HepG2 (cell line): ENCODE results near the gene ADGRD1. TPM values are rescaled to one million over a fixed set of nuclear protein-coding genes. Genes with fewer than 3 reads are reported as not detected.

Experiments
- ATAC-seq: fragments of 200-7000 bp; cut with Tn5 transposase; 3 replicates; pipeline ENCODE4 v1.9.1; 2020; ENCODE audit warnings: mild to moderate bottlenecking, moderate library complexity
- BruUV-seq: library from RNA; stranded (reverse); fragments of 400-500 nt; replicated peaks from 2 replicates; lab custom pipeline; 2021; lab: Mats Ljungman, UMichigan
- CTCF ChIA-PET: fragments of 300-600 bp; formaldehyde crosslinking; extraction: SDS; loops from one replicate; lab custom pipeline; 2021; ENCODE audit warnings: low total read pairs, inconsistent platforms, low intra/inter-chr PET ratio; lab: Yijun Ruan, JAX
- POLR2A ChIA-PET: fragments of 350-600 bp; sonication (Branson Sonifier 250); formaldehyde crosslinking; loops from one replicate; lab custom pipeline; 2020; ENCODE audit warnings: antibody characterized with exemption, inconsistent platforms; lab: Yijun Ruan, JAX
- DNase-seq: peaks from one replicate; pipeline ENCODE4 v3.0.0-alpha.2; 2015; ENCODE audit warnings: low spot score
- FAIRE-seq: peaks from 3 replicates; lab custom pipeline; 2011; peaks lifted over from hg19 to GRCh38; lab: Jason Lieb, UNC
- H2AFZ ChIP-seq: one replicate; pipeline ENCODE4 v1.6.1; 2011; ENCODE audit warnings: low read length, inconsistent platforms
- H3K27ac ChIP-seq: fragments of 300-600 bp; 3 replicates; pipeline ENCODE4 v1.8.0; 2011; ENCODE audit warnings: mixed run types, mild to moderate bottlenecking, mixed read lengths, low read length, inconsistent platforms; ENCODE audit not compliant: insufficient read depth; ENCODE audit errors: extremely low read length
- H3K27me3 ChIP-seq, 2 experiments: fragments of 200-600 bp in 1 of 2; 2 replicates in 1 of 2; 3 replicates in 1 of 2; pipeline versions ENCODE4 v1.6.0 to v1.8.0; 2011; ENCODE audit warnings: low read length in 2 of 2, mild to moderate bottlenecking in 2 of 2, moderate library complexity in 2 of 2, inconsistent platforms in 1 of 2; ENCODE audit not compliant: insufficient read depth in 2 of 2, control insufficient read depth in 1 of 2
- H3K36me3 ChIP-seq, 2 experiments: fragments of 200-600 bp in 1 of 2; replicated peaks in 1 of 2; 2 replicates in 1 of 2; 3 replicates in 1 of 2; pipeline versions ENCODE4 v1.5.1 to v1.8.0; 2011; ENCODE audit warnings: low read length in 2 of 2, inconsistent platforms in 1 of 2; ENCODE audit not compliant: insufficient read depth in 2 of 2, control insufficient read depth in 1 of 2
- H3K4me1 ChIP-seq: 2 replicates; pipeline ENCODE4 v1.5.1; 2012; ENCODE audit warnings: low read length, inconsistent platforms; ENCODE audit not compliant: insufficient read depth
- H3K4me2 ChIP-seq: 2 replicates; pipeline ENCODE4 v1.6.0; 2011; ENCODE audit warnings: low read depth, low read length, inconsistent platforms
- H3K4me3 ChIP-seq, 3 experiments: fragments of 200-600 bp in 1 of 3; sonication (generic), shearing (Covaris generic) in 1 of 3; replicated peaks in 1 of 3; 2 replicates each; pipeline ENCODE4 v1.5.1; 2011 to 2016; ENCODE audit warnings: low read length in 3 of 3, inconsistent platforms in 2 of 3, low read depth in 2 of 3, mild to moderate bottlenecking in 2 of 3, control low read depth in 1 of 3, mixed read lengths in 1 of 3; ENCODE audit not compliant: insufficient read depth in 1 of 3
- H3K79me2 ChIP-seq: one replicate; pipeline ENCODE4 v1.6.1; 2011; ENCODE audit warnings: low read length, inconsistent platforms; ENCODE audit not compliant: insufficient read depth
- H3K9ac ChIP-seq: 2 replicates; pipeline ENCODE4 v1.6.0; 2011; ENCODE audit warnings: mild to moderate bottlenecking, low read depth, low read length, inconsistent platforms; ENCODE audit not compliant: insufficient read depth
- H3K9me3 ChIP-seq: 2 replicates; pipeline ENCODE4 v1.5.1; 2012; ENCODE audit warnings: mild to moderate bottlenecking, low read length
- H4K20me1 ChIP-seq: 2 replicates; pipeline ENCODE4 v1.6.0; 2011; ENCODE audit warnings: inconsistent platforms, mild to moderate bottlenecking, low read length, moderate library complexity; ENCODE audit not compliant: insufficient read depth
- DMTF1 ChIP-seq: sonication (generic); formaldehyde crosslinking; IDR thresholded peaks from 2 replicates; pipeline ENCODE4 v1.4.0; 2020; ENCODE audit warnings: mild to moderate bottlenecking, missing genetic modification reagents
- HIVEP1 ChIP-seq: sonication (generic); formaldehyde crosslinking; IDR thresholded peaks from 2 replicates; pipeline ENCODE4 v1.4.0; 2020; ENCODE audit warnings: mild to moderate bottlenecking, missing genetic modification reagents
- JUNB ChIP-seq: sonication (generic); formaldehyde crosslinking; IDR thresholded peaks from 2 replicates; pipeline ENCODE4 v1.8.0; 2022; ENCODE audit warnings: missing genetic modification reagents, mild to moderate bottlenecking, borderline replicate concordance
- KLF16 ChIP-seq, 2 experiments: sonication (generic) in 1 of 2; formaldehyde crosslinking in 1 of 2; IDR thresholded peaks; 2 replicates each; pipeline versions ENCODE4 v1.6.1 to v1.8.0; 2016 to 2023; ENCODE audit warnings: missing genetic modification reagents in 2 of 2, missing compliant biosample characterization in 1 of 2
- NCOA5 ChIP-seq: sonication (generic); formaldehyde crosslinking; IDR thresholded peaks from 2 replicates; pipeline ENCODE4 v1.4.0; 2020; ENCODE audit warnings: missing genetic modification reagents
- PHF21A ChIP-seq: sonication (generic); formaldehyde crosslinking; IDR thresholded peaks from 2 replicates; pipeline ENCODE4 v1.5.0; 2020; ENCODE audit warnings: mild to moderate bottlenecking, missing genetic modification reagents
- TCF7 ChIP-seq: sonication (generic); IDR thresholded peaks from 2 replicates; pipeline ENCODE4 v1.6.1; 2016; ENCODE audit warnings: antibody characterized with exemption, low read depth
- ZNF337 ChIP-seq: sonication (generic); formaldehyde crosslinking; IDR thresholded peaks from 2 replicates; pipeline ENCODE4 v1.5.1; 2020; ENCODE audit warnings: missing genetic modification reagents, low read depth, mild to moderate bottlenecking, borderline replicate concordance
- ZNF496 ChIP-seq: sonication (generic); formaldehyde crosslinking; IDR thresholded peaks from 2 replicates; pipeline ENCODE4 v1.8.1; 2023; ENCODE audit warnings: mild to moderate bottlenecking, moderate library complexity, missing genetic modification reagents; ENCODE audit not compliant: insufficient replicate concordance
- WGBS: methylation state at CpG from one replicate; pipeline ENCODE4 v1.1.6; 2017; ENCODE audit warnings: low lambda C conversion rate; 5-methylcytosine and 5-hydroxymethylcytosine counted together
- in situ Hi-C: cut with HindIII; loops from 2 replicates; pipeline ENCODE4 v1.10.0; 2017; ENCODE audit warnings: low pct_unique_long_range_greater_than_20kb; ENCODE audit not compliant: extremely low pct_ligation_motif_present
- intact Hi-C: fragments of 100-400 bp; cut with micrococcal nuclease; formaldehyde crosslinking; loops from one replicate; pipeline ENCODE4 v1.10.0; 2022; ENCODE audit not compliant: unreplicated experiment
- polyA plus RNA-seq, 8 experiments: library from polyadenylated mRNA; depleted of rRNA in 3 of 8; stranded (reverse) in 7 of 8; unstranded in 1 of 8; fragments of >200 nt; fragmentation: Illumina TruSeq in 4 of 8; extraction: Trizol in 4 of 8; gene quantifications; 2 replicates each; pipeline versions ENCODE4 v1.2.1 to v1.2.3, GENCODE V29; 2011 to 2016; ENCODE audit warnings: low read depth in 4 of 8, missing spikeins in 1 of 8, mixed read lengths in 1 of 8; ENCODE audit not compliant: insufficient read depth in 1 of 8
- total RNA-seq, 5 experiments: library from RNA; depleted of rRNA; stranded (reverse); fragments of >200 nt; fragmentation: Illumina TruSeq; extraction: Trizol; gene quantifications; 2 replicates each; pipeline ENCODE4 v1.2.3, GENCODE V29; 2016; ENCODE audit warnings: low read depth in 1 of 5

Gene ADGRD1
- total and polyA plus RNA-seq, 2 of the 13 experiments (the other 11 are each of a cell fraction or from before 2014, with no cell fraction given) = 0.46 to 12.4 TPM

- H3K4me3 ChIP-seq = no peak overlapping the region
- in situ Hi-C loops = no loop called here
- ChIA-PET POLR2A (no interaction called here), CTCF (no interaction called here)
- WGBS = 83% methylated on average over 2 of the region's 2 CpGs
- no peak overlapping the region for H2AFZ ChIP-seq
- no TSS peak for BruUV-seq
- H3K27ac ChIP-seq = no peak overlapping the region
- H3K9me3 ChIP-seq = no peaks in the 10 kb centered on the region
- no peaks in the 10 kb centered on the region for H3K36me3 ChIP-seq
- no peaks in the 10 kb centered on the region for H3K27me3 ChIP-seq
- peaks cover 11% of the 10 kb centered on the region; the same call in 1 of the 2 replicates for H3K4me1 ChIP-seq
- H4K20me1 ChIP-seq = no peaks in the 10 kb centered on the region
- TF ChIP-seq JUNB (CRISPR knock-in tag) = no peak
- no peak for TF ChIP-seq DMTF1 (CRISPR knock-in tag)
- no peak for TF ChIP-seq ZNF496 (CRISPR knock-in tag)
- TF ChIP-seq TCF7 = no peak
- no peak for TF ChIP-seq ZNF337
- TF ChIP-seq PHF21A (CRISPR knock-in tag) = no peak
- TF ChIP-seq KLF16 (CRISPR knock-in tag; IDR thresholded peaks at IDR 0.05) = no peak
- TF ChIP-seq HIVEP1 (CRISPR knock-in tag) = no peak
- no peak for TF ChIP-seq NCOA5 (CRISPR knock-in tag)
- DNase-seq (no peak), ATAC-seq (no peak), FAIRE-seq (no peak)
- intact Hi-C loops = no loop called here
- H3K79me2 ChIP-seq = no peaks in the 10 kb centered on the region
- H3K4me2 ChIP-seq = no peak overlapping the region
- H3K9ac ChIP-seq = no peak overlapping the region
Observed at GRCh38 chr12:131063960-131064359, 110.3 kb downstream of the ADGRD1 start.
